Measurements from ENCODE around the gene HOXA6. TPM values are rescaled to one million over a fixed set of nuclear protein-coding genes. Genes with fewer than 3 reads are reported as not detected.

Gene HOXA6
- total RNA-seq, 1 experiment from 2014 or later = 3.4 TPM

- Histone ChIP-seq H3K9me2 (replicated peaks; ENCODE audit: insufficient read depth, low read length) (no peaks in the 10 kb centered on the region), H3K9me3 (ENCODE audit: low read length) (no peaks in the 10 kb centered on the region), H3K27me3 (ENCODE audit: low read length) (no peaks in the 10 kb centered on the region), H3K27ac (ENCODE audit: low read length) (no peak overlapping the region), H3K79me2 (ENCODE audit: low read length) (no peaks in the 10 kb centered on the region), H3K36me3 (ENCODE audit: insufficient read depth, low read length) (no peaks in the 10 kb centered on the region), H2AFZ (ENCODE audit: low read length) (no peak overlapping the region), H3K4me2 (ENCODE audit: low read depth, low read length, poor library complexity, severe bottlenecking) (no peak overlapping the region), H4K20me1 (ENCODE audit: insufficient read depth, low read depth, low read length) (no peaks in the 10 kb centered on the region), H3K4me1 (ENCODE audit: low read length) (no peaks in the 10 kb centered on the region), H3K9ac (ENCODE audit: low read length) (no peak overlapping the region), H3K4me3 (ENCODE audit: low read length) (no peak overlapping the region)
- no peak for DNase-seq
These were observed 38.5 kb upstream of the HOXA6 start for GRCh38 chr7:27185854-27186667.

GRCh38 chr7:27185013-27185853 is 37.7 kb upstream of the HOXA6 start, which contains the start of gene HOXA11:
HOXA11 (minus strand) TSS chr7:27185232; CDS start chr7:27185144, 88 bp downstream.
- H3K36me3 ChIP-seq (ENCODE audit: insufficient read depth, low read length) = no peaks in the 10 kb centered on the region
- no peak within 1 kb of the TSS for H3K4me3 ChIP-seq (ENCODE audit: low read length)
- no peaks in the 10 kb centered on the region for H3K9me2 ChIP-seq (replicated peaks; ENCODE audit: insufficient read depth, low read length)
- H4K20me1 ChIP-seq (ENCODE audit: insufficient read depth, low read depth, low read length) = no peaks in the 10 kb centered on the region
- H3K27me3 ChIP-seq (ENCODE audit: low read length) = no peaks in the 10 kb centered on the region
- DNase-seq = no peak
- H3K9me3 ChIP-seq (ENCODE audit: low read length) = no peaks in the 10 kb centered on the region
- no peaks in the 10 kb centered on the region for H3K4me1 ChIP-seq (ENCODE audit: low read length)
- no peaks in the 10 kb centered on the region for H3K79me2 ChIP-seq (ENCODE audit: low read length)
- H2AFZ ChIP-seq (ENCODE audit: low read length) = no peak within 1 kb of the TSS
- H3K4me2 ChIP-seq (ENCODE audit: low read depth, low read length, poor library complexity, severe bottlenecking) = no peak within 1 kb of the TSS
- H3K27ac ChIP-seq (ENCODE audit: low read length) = no peak within 1 kb of the TSS
- H3K9ac ChIP-seq (ENCODE audit: low read length) = no peak within 1 kb of the TSS

- DNase-seq = no peak
- Histone ChIP-seq H4K20me1 (ENCODE audit: insufficient read depth, low read depth, low read length) (no peaks in the 10 kb centered on the region), H3K4me3 (ENCODE audit: low read length) (no peak overlapping the region)
These were observed 36.9 kb upstream of the HOXA6 start for GRCh38 chr7:27184337-27185012.

DNA sequence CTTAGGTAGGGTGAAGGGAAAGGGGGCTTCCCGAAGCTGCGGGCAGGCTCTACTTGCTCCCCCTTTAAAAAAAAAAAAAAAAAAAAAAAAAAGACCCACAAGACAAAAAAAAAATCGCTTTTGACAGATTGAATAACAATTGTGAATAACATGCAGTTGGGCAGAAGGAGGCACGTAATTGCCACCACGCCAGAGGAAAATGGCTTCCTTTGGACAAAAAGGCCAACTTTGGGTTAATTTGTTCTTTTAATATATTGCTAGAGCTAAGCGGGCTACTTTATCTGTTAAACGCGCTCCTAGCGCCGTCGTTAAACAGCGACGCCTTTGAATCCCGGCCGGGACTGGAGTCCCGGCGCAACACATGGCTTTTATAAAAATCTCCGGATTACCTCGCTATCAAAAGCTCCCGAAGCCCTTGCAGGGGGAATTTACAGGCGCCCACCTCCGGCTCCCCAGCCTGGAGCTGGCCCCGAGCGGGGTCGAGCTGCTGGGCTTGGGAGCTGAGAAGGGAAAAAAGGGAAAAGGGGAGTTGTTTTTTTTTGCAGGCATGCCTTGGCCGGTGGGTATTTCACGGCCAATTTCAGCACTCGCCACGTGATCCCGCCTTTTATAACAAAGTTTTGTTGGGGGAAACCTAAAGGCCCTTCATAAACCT is 36.2 kb upstream of the HOXA6 start:
- Histone ChIP-seq H3K27ac (ENCODE audit: low read length) (no peak overlapping the region), H4K20me1 (ENCODE audit: insufficient read depth, low read depth, low read length) (no peaks in the 10 kb centered on the region), H3K27me3 (ENCODE audit: low read length) (no peaks in the 10 kb centered on the region), H3K4me1 (ENCODE audit: low read length) (no peaks in the 10 kb centered on the region; the same call in 1 of the 2 replicates), H3K9me2 (replicated peaks; ENCODE audit: insufficient read depth, low read length) (no peaks in the 10 kb centered on the region), H3K4me2 (ENCODE audit: low read depth, low read length, poor library complexity, severe bottlenecking) (no peak overlapping the region), H3K79me2 (ENCODE audit: low read length) (no peaks in the 10 kb centered on the region), H3K36me3 (ENCODE audit: insufficient read depth, low read length) (no peaks in the 10 kb centered on the region), H3K9ac (ENCODE audit: low read length) (no peak overlapping the region), H2AFZ (ENCODE audit: low read length) (no peak overlapping the region), H3K9me3 (ENCODE audit: low read length) (no peaks in the 10 kb centered on the region), H3K4me3 (ENCODE audit: low read length) (no peak overlapping the region)
- no peak for DNase-seq

More at GRCh38 chr7:27184337-27185012, 36.9 kb upstream of the HOXA6 start:
- H3K4me2 ChIP-seq (ENCODE audit: low read depth, low read length, poor library complexity, severe bottlenecking) = no peak overlapping the region
- H3K27ac ChIP-seq (ENCODE audit: low read length) = no peak overlapping the region
- no peaks in the 10 kb centered on the region; the same call in 1 of the 2 replicates for H3K4me1 ChIP-seq (ENCODE audit: low read length)
- H3K36me3 ChIP-seq (ENCODE audit: insufficient read depth, low read length) = no peaks in the 10 kb centered on the region
- no peaks in the 10 kb centered on the region for H3K27me3 ChIP-seq (ENCODE audit: low read length)
- no peaks in the 10 kb centered on the region for H3K9me3 ChIP-seq (ENCODE audit: low read length)
- H2AFZ ChIP-seq (ENCODE audit: low read length) = no peak overlapping the region
- no peaks in the 10 kb centered on the region for H3K9me2 ChIP-seq (replicated peaks; ENCODE audit: insufficient read depth, low read length)
- no peaks in the 10 kb centered on the region for H3K79me2 ChIP-seq (ENCODE audit: low read length)
- no peak overlapping the region for H3K9ac ChIP-seq (ENCODE audit: low read length)

- Histone ChIP-seq H3K9ac (ENCODE audit: low read length) (no peak overlapping the region), H3K4me1 (ENCODE audit: low read length) (no peaks in the 10 kb centered on the region; the same call in 1 of the 2 replicates), H3K9me3 (ENCODE audit: low read length) (no peaks in the 10 kb centered on the region), H3K36me3 (ENCODE audit: insufficient read depth, low read length) (no peaks in the 10 kb centered on the region), H3K9me2 (replicated peaks; ENCODE audit: insufficient read depth, low read length) (no peaks in the 10 kb centered on the region), H3K4me2 (ENCODE audit: low read depth, low read length, poor library complexity, severe bottlenecking) (no peak overlapping the region), H3K4me3 (ENCODE audit: low read length) (no peak overlapping the region), H3K27me3 (ENCODE audit: low read length) (no peaks in the 10 kb centered on the region), H2AFZ (ENCODE audit: low read length) (no peak overlapping the region), H3K27ac (ENCODE audit: low read length) (no peak overlapping the region), H3K79me2 (ENCODE audit: low read length) (no peaks in the 10 kb centered on the region), H4K20me1 (ENCODE audit: insufficient read depth, low read depth, low read length) (no peaks in the 10 kb centered on the region)
- no peak for DNase-seq
These were observed 35.5 kb upstream of the HOXA6 start for GRCh38 chr7:27182861-27183681.

DNA sequence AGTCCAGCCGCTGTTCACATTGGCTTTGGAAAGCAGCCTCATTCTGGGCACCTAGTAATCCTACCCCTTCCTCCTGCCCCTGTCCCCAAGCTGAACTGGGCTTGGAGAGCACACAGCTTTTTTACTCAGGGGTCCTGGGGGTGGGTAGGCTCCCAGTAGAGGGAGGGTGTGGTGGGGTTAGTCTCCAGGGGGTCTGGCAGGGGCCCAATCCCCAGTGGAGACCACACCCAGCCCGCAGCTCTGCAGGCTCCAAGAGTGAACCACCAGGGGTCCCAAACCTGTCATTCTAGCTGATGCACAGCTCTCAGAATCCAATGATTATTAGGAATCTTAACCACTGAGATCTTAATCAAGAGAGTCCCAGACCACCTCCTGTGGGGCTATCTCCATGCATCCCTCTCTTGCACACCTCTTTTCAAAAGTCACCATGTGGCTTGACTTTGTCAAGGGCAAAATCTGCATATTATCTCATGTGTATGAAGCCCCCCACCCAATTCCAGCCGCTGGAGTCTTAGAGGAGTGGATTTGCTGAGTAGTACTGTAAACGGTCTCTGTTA is 34.8 kb upstream of the HOXA6 start:
- Histone ChIP-seq H3K27ac (ENCODE audit: low read length) (no peak overlapping the region), H3K4me2 (ENCODE audit: low read depth, low read length, poor library complexity, severe bottlenecking) (no peak overlapping the region), H3K4me1 (ENCODE audit: low read length) (no peaks in the 10 kb centered on the region; the same call in 1 of the 2 replicates), H3K9me2 (replicated peaks; ENCODE audit: insufficient read depth, low read length) (no peaks in the 10 kb centered on the region), H3K36me3 (ENCODE audit: insufficient read depth, low read length) (no peaks in the 10 kb centered on the region), H2AFZ (ENCODE audit: low read length) (no peak overlapping the region), H4K20me1 (ENCODE audit: insufficient read depth, low read depth, low read length) (no peaks in the 10 kb centered on the region), H3K4me3 (ENCODE audit: low read length) (no peak overlapping the region), H3K27me3 (ENCODE audit: low read length) (no peaks in the 10 kb centered on the region), H3K9ac (ENCODE audit: low read length) (no peak overlapping the region), H3K79me2 (ENCODE audit: low read length) (no peaks in the 10 kb centered on the region), H3K9me3 (ENCODE audit: low read length) (no peaks in the 10 kb centered on the region)
- no peak for DNase-seq

DNA sequence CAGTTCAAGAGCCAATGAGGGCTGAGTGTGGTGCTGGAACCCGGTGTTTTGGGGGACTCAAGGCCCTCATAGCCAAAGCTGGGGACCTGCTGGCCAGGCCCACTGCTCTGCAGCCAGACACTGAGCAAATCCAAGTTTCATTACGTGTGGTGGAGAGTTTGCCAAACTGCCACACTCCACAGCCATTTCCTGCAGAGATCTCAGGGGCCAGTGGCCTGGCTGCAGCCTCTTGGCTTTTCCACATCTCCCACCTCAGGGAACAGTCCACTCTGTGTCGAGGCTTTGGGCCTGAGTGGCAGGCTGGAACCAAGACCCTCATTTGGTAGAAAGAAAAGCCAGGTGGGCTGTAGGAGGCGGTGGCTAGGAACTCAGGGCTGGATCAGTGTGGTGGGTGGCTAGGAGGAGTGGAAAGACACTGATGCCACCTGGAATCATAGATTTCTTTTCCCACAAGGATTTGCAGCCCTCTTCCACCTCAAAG is 34.3 kb upstream of the HOXA6 start:
- Histone ChIP-seq H3K9me3 (ENCODE audit: low read length) (no peaks in the 10 kb centered on the region), H3K79me2 (ENCODE audit: low read length) (no peaks in the 10 kb centered on the region), H3K4me3 (ENCODE audit: low read length) (no peak overlapping the region), H3K4me1 (ENCODE audit: low read length) (no peaks in the 10 kb centered on the region; the same call in 1 of the 2 replicates), H2AFZ (ENCODE audit: low read length) (no peak overlapping the region), H4K20me1 (ENCODE audit: insufficient read depth, low read depth, low read length) (no peaks in the 10 kb centered on the region), H3K4me2 (ENCODE audit: low read depth, low read length, poor library complexity, severe bottlenecking) (no peak overlapping the region), H3K36me3 (ENCODE audit: insufficient read depth, low read length) (no peaks in the 10 kb centered on the region), H3K27me3 (ENCODE audit: low read length) (no peaks in the 10 kb centered on the region), H3K9me2 (replicated peaks; ENCODE audit: insufficient read depth, low read length) (no peaks in the 10 kb centered on the region), H3K9ac (ENCODE audit: low read length) (no peak overlapping the region), H3K27ac (ENCODE audit: low read length) (no peak overlapping the region)
- DNase-seq = no peak
